GM12878 (cell line): ENCODE results near the gene PRR5L. TPM values are rescaled to one million over a fixed set of nuclear protein-coding genes. Genes with fewer than 3 reads are reported as not detected.

Experiments
- ATAC-seq: fragments of 200-7000 bp; cut with Tn5 transposase; 3 replicates; pipeline ENCODE4 v1.9.1; 2020; ENCODE audit warnings: mild to moderate bottlenecking, moderate library complexity
- BruUV-seq: library from RNA; stranded (reverse); fragments of 400-500 nt; replicated peaks from 2 replicates; lab custom pipeline; 2021; lab: Mats Ljungman, UMichigan
- CTCF ChIA-PET: fragments of 300-600 bp; sonication (Branson Sonifier 250); formaldehyde crosslinking; extraction: SDS; loops from one replicate; lab custom pipeline; 2021; ENCODE audit warnings: inconsistent platforms; lab: Yijun Ruan, JAX
- POLR2A ChIA-PET: fragments of 350-600 bp; formaldehyde crosslinking; extraction: SDS; loops from one replicate; lab custom pipeline; 2021; ENCODE audit warnings: inconsistent platforms; lab: Charles Lee
- RAD21 ChIA-PET: fragments of 300-600 bp; sonication (Branson Sonifier 250); formaldehyde crosslinking; loops from one replicate; lab custom pipeline; 2023; ENCODE audit warnings: antibody characterized with exemption; ENCODE audit not compliant: unreplicated experiment; lab: Charles Lee
- SMC1A ChIA-PET: fragments of 300-600 bp; sonication (Branson Sonifier 250); formaldehyde crosslinking; loops from one replicate; lab custom pipeline; 2023; ENCODE audit not compliant: unreplicated experiment, uncharacterized antibody; lab: Charles Lee
- DNase-seq: peaks from one replicate; pipeline ENCODE4 v3.0.0-alpha.2; 2011; ENCODE audit warnings: low read depth, low spot score
- FAIRE-seq: peaks from 3 replicates; lab custom pipeline; 2011; peaks lifted over from hg19 to GRCh38; lab: Jason Lieb, UNC
- H2AFZ ChIP-seq: 2 replicates; pipeline ENCODE4 v1.6.0; 2011; ENCODE audit warnings: low read depth, low read length, control low read depth; ENCODE audit not compliant: control insufficient read depth
- H3K27ac ChIP-seq: 2 replicates; pipeline ENCODE4 v1.5.1; 2011; ENCODE audit warnings: control low read depth; ENCODE audit not compliant: control insufficient read depth, insufficient read depth
- H3K27me3 ChIP-seq, 2 experiments: replicated peaks in 1 of 2; 2 replicates each; pipeline versions ENCODE4 v1.6.0 to v1.6.1; 2011; ENCODE audit warnings: low read length in 1 of 2; ENCODE audit not compliant: control insufficient read depth in 2 of 2, insufficient read depth in 2 of 2
- H3K36me3 ChIP-seq, 2 experiments: 2 replicates each; pipeline ENCODE4 v1.5.1; 2011; ENCODE audit warnings: low read length in 1 of 2; ENCODE audit not compliant: control insufficient read depth in 2 of 2, insufficient read depth in 2 of 2
- H3K4me1 ChIP-seq: 2 replicates; pipeline ENCODE4 v1.6.1; 2011; ENCODE audit warnings: mild to moderate bottlenecking, low read length, moderate library complexity, mixed read lengths; ENCODE audit not compliant: control insufficient read depth, insufficient read depth
- H3K4me2 ChIP-seq: 2 replicates; pipeline ENCODE4 v1.6.0; 2011; ENCODE audit warnings: control low read depth; ENCODE audit not compliant: control insufficient read depth, insufficient read depth
- H3K4me3 ChIP-seq: fragments of 200-600 bp; sonication (generic); 2 replicates; pipeline ENCODE4 v1.5.1; 2016
- H3K79me2 ChIP-seq: 2 replicates; pipeline ENCODE4 v1.6.0; 2011; ENCODE audit warnings: low read length; ENCODE audit not compliant: control insufficient read depth, insufficient read depth
- H3K9ac ChIP-seq: 2 replicates; pipeline ENCODE4 v1.8.0; 2011; ENCODE audit warnings: low read length, control low read depth, mixed read lengths; ENCODE audit not compliant: control insufficient read depth, insufficient read depth
- H3K9me3 ChIP-seq: replicated peaks from 3 replicates; pipeline ENCODE4 v1.5.1; 2011; ENCODE audit warnings: mild to moderate bottlenecking, low read length; ENCODE audit not compliant: control insufficient read depth, insufficient read depth
- H4K20me1 ChIP-seq: 2 replicates; pipeline ENCODE4 v1.6.0; 2011; ENCODE audit not compliant: control insufficient read depth, insufficient read depth
- JUND ChIP-seq: IDR thresholded peaks from 2 replicates; pipeline ENCODE4 v1.6.1; 2012; ENCODE audit warnings: low read depth, mild to moderate bottlenecking, low read length, improper control_type of control experiment, moderate library complexity
- SPI1 ChIP-seq: IDR thresholded peaks from 2 replicates; pipeline ENCODE4 v1.6.1; 2011; ENCODE audit warnings: low read depth, mild to moderate bottlenecking, low read length, moderate library complexity, borderline replicate concordance; ENCODE audit not compliant: insufficient read depth
- SREBF2 ChIP-seq: IDR thresholded peaks from 2 replicates; pipeline ENCODE4 v1.6.1; 2012; ENCODE audit warnings: mild to moderate bottlenecking, low read length
- WGBS: methylation state at CpG from one replicate; pipeline ENCODE4 v1.1.6; 2016; ENCODE audit warnings: low lambda C conversion rate; ENCODE audit not compliant: insufficient replicate concordance, insufficient coverage; ENCODE audit errors: missing lambda C conversion rate; 5-methylcytosine and 5-hydroxymethylcytosine counted together
- in situ Hi-C: fragments of 300-500 bp; cut with MboI; formaldehyde crosslinking; loops from 9 replicates; pipeline ENCODE4 v1.14.3; 2018; ENCODE audit warnings: mixed read lengths
- intact Hi-C: fragments of 100-400 bp; cut with micrococcal nuclease; formaldehyde crosslinking; loops from one replicate; pipeline ENCODE4 v1.14.2; 2022; ENCODE audit not compliant: unreplicated experiment
- polyA plus RNA-seq, 11 experiments: library from polyadenylated mRNA; depleted of rRNA in 4 of 11; unstranded in 6 of 11; stranded (reverse) in 5 of 11; fragments of >200 nt; fragmentation: Nextera tagmentation in 4 of 11; fragmentation: Illumina TruSeq in 1 of 11; extraction: Ambion mirVana in 4 of 11; extraction: Trizol in 1 of 11; gene quantifications; 1 replicate in 1 of 11; 2 replicates in 10 of 11; pipeline versions ENCODE4 v1.2.1 to v1.2.3, GENCODE V29; 2011 to 2016; ENCODE audit warnings: inconsistent platforms in 2 of 11, missing spikeins in 2 of 11, low read depth in 1 of 11
- total RNA-seq, 4 experiments: library from RNA; depleted of rRNA in 3 of 4; stranded (reverse); fragments of >200 nt in 3 of 4; fragmentation: Illumina TruSeq in 1 of 4; extraction: Trizol in 1 of 4; gene quantifications; 2 replicates each; pipeline versions ENCODE4 v1.2.1 to v1.2.3, GENCODE V29; 2013 to 2021
- TF ChIP-seq, protein P1 (sequence below): fragments of 450-650 bp; IDR thresholded peaks from 2 replicates; pipeline ENCODE4 v1.6.1; 2014; ENCODE audit warnings: mild to moderate bottlenecking

Gene PRR5L
- total and polyA plus RNA-seq, 10 of the 15 experiments (the other 5 are each of a cell fraction or from before 2014, with no cell fraction given): 0.11 to 4.2 (median 0.67) TPM; not detected in 1

DNA sequence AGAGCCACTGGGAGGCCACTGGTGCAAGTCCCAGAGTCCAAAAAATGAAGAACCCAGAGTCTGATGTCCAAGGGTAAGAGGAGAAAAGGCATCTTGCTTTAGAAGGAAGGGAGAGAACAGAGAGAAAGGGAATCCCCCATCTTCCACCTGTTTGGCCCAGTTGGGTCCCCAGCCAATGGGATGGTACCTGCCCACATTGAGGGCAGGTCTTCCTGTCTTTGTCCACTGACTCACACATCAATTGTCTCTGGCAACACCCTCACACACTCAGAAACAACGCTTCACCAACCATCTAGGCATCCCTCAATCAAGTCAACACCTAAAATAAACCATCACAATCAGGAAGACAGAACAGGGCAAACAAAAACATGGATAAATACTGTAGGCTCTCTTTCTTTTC is 13.2 kb upstream of the PRR5L start (continued):
- TF ChIP-seq JUND: no peak
- TF ChIP-seq, protein P1, sequence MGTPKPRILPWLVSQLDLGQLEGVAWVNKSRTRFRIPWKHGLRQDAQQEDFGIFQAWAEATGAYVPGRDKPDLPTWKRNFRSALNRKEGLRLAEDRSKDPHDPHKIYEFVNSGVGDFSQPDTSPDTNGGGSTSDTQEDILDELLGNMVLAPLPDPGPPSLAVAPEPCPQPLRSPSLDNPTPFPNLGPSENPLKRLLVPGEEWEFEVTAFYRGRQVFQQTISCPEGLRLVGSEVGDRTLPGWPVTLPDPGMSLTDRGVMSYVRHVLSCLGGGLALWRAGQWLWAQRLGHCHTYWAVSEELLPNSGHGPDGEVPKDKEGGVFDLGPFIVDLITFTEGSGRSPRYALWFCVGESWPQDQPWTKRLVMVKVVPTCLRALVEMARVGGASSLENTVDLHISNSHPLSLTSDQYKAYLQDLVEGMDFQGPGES: no peak
- TF ChIP-seq, all 136 proteins: peak for 0

DNA sequence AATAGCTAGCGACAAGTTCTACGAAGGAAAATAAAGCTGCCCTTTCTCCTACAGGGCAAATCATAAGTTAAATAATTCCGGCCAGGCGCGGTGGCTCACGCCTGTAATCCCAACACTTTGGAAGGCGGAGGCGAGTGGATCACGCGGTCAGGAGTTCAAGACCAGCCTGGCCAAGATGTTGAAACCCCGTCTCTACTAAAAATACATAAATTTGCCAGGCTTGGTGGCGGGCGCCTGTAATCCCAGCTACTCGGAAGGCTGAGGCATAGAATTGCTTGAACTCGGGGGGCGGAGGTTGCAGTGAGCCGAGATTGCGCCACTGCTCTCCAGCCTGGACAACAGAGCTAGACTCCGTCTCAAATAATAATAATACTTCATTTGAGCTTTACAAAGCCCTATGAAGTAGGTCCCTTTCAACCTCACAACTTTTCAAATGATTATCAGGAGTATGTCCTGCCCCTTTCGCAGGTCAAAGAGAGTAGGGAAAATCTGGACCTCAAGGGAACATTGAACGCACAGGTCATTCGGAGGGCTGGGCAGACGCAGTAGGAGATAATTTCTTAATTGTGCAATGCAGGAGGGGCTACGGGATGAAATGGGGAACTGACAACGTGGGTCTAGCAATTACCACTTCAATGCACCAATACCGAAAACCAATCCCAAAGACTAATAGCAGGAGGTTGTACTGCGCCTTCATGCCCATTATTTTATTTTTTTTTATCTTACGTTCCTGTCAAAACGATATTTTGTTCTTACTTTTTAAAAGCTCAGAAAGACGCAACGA is 7.5 kb upstream of the PRR5L start:
- no peak for FAIRE-seq
- peak; percentile 39; the same call in 1 of the 2 replicates for TF ChIP-seq SPI1
- TF ChIP-seq SREBF2: no peak
- TF ChIP-seq, all 136 proteins: peak for 1
- no peak for ATAC-seq
- RAD21 ChIA-PET: interaction anchor here (0.9 to 9.1 kb wide), 5 partner anchors 190 to 467 kb away, joined by 3 to 106 read pairs (median 5); no protein-coding TSS in a partner anchor
- Histone ChIP-seq H3K27ac (no peak overlapping the region), H3K9me3 (no peaks in the 10 kb centered on the region), H3K4me3 (peak overlapping the region; percentile 93), H3K9ac (peak overlapping the region; percentile 77), H4K20me1 (no peaks in the 10 kb centered on the region), H3K36me3 (no peaks in the 10 kb centered on the region), H3K4me2 (peak overlapping the region; percentile 78), H2AFZ (peak overlapping the region; percentile 100), H3K4me1 (peaks cover 3% of the 10 kb centered on the region; the same call in 1 of the 2 replicates), H3K79me2 (peaks cover 3% of the 10 kb centered on the region), H3K27me3 (no peaks in the 10 kb centered on the region)
- SMC1A ChIA-PET: interaction anchor here (0.8 to 10.8 kb wide), 5 partner anchors 190 to 223 kb away, joined by 3 to 181 read pairs (median 4); no protein-coding TSS in a partner anchor
- TSS peak; percentile 83 for BruUV-seq
- POLR2A ChIA-PET: interaction anchor here (0.6 to 1.6 kb wide), 2 partner anchors 204 to 459 kb away, joined by 3 to 5 read pairs; no protein-coding TSS in a partner anchor
- no peak for DNase-seq
- 52% methylated on average over 31 of the region's 31 CpGs for WGBS
- in situ Hi-C loops (loop anchor here (5.0 kb wide), 1 partner anchor 459 kb away; no protein-coding TSS in a partner anchor), intact Hi-C loops (no loop called here)
- CTCF ChIA-PET: interaction anchor here (0.6 to 18.4 kb wide), 6 partner anchors 11 to 458 kb away, joined by 3 to 286 read pairs (median 4); no protein-coding TSS in a partner anchor
